Thyroid gland (tissue), 4 donors: ENCODE results near the gene LDLRAD4.

Source experiments
- POLR2A ChIP-seq, 2 donors: fragments of 450-650 bp; IDR thresholded peaks; one replicate each; pipeline ENCODE4 v1.6.1; 2017; ENCODE audit warnings: antibody characterized with exemption in 2 of 2, mild to moderate bottlenecking in 2 of 2, moderate library complexity in 1 of 2
- TF ChIP-seq, protein P1 (sequence below), 6 experiments: fragments of 200-600 bp in 3 of 6; fragments of 450-650 bp in 3 of 6; sonication (generic) in 3 of 6; IDR thresholded peaks; one replicate each; pipeline ENCODE4 v1.5.1; 2016 to 2019; ENCODE audit warnings: antibody characterized with exemption in 6 of 6, mild to moderate bottlenecking in 2 of 6, inconsistent platforms in 1 of 6, moderate library complexity in 1 of 6

DNA sequence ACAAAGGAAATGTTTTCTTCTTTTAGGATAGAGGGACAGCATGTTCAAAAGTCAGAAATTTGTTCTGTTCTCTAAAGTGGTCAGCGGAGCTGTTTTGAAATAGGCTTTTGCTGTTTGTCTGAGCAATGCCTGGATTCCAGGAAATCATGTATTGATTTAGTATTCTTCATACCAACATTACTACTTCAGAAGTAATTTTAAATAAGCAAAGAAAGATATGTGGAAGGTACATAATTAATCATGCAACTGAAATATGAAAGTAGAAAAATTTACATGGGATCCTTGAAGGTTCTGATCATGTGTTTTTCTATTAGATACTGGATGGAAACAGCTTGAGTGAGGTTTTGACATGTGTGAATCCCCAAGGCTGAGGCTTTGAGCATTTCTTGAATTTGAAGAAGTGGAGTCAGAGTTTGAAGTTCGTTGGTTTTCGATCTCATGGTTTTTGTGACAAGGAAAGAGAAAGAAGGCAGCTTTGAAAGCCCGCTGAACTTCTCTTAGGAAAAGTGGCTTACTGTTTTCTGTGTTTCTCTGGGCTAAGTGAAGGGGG, 220.0 kb downstream of the LDLRAD4 start:
- TF ChIP-seq, protein P1, sequence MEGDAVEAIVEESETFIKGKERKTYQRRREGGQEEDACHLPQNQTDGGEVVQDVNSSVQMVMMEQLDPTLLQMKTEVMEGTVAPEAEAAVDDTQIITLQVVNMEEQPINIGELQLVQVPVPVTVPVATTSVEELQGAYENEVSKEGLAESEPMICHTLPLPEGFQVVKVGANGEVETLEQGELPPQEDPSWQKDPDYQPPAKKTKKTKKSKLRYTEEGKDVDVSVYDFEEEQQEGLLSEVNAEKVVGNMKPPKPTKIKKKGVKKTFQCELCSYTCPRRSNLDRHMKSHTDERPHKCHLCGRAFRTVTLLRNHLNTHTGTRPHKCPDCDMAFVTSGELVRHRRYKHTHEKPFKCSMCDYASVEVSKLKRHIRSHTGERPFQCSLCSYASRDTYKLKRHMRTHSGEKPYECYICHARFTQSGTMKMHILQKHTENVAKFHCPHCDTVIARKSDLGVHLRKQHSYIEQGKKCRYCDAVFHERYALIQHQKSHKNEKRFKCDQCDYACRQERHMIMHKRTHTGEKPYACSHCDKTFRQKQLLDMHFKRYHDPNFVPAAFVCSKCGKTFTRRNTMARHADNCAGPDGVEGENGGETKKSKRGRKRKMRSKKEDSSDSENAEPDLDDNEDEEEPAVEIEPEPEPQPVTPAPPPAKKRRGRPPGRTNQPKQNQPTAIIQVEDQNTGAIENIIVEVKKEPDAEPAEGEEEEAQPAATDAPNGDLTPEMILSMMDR (IDR thresholded peaks at IDR 0.05) = no peak
- TF ChIP-seq POLR2A (IDR thresholded peaks at IDR 0.05) = no peak
